ENCODE data around the gene ZNF511.

GRCh38 chr10:133336577-133337369 is 28.1 kb downstream of the ZNF511 start, which contains the start of gene CALY:
- TF ChIP-seq POLR2A (IDR thresholded peaks at IDR 0.05; ENCODE audit: low read length) (no peak), GATA1 (IDR thresholded peaks at IDR 0.05; ENCODE audit: low read depth, low read length) (no peak)
